GM19193 (cell line): ENCODE results near the gene DOCK4.

Source experiments
- POLR2A ChIP-seq: IDR thresholded peaks from 4 replicates; pipeline ENCODE4 v1.6.1; 2011; ENCODE audit not compliant: insufficient read depth, insufficient read length; ENCODE audit errors: extremely low read depth

Gene DOCK4

DNA sequence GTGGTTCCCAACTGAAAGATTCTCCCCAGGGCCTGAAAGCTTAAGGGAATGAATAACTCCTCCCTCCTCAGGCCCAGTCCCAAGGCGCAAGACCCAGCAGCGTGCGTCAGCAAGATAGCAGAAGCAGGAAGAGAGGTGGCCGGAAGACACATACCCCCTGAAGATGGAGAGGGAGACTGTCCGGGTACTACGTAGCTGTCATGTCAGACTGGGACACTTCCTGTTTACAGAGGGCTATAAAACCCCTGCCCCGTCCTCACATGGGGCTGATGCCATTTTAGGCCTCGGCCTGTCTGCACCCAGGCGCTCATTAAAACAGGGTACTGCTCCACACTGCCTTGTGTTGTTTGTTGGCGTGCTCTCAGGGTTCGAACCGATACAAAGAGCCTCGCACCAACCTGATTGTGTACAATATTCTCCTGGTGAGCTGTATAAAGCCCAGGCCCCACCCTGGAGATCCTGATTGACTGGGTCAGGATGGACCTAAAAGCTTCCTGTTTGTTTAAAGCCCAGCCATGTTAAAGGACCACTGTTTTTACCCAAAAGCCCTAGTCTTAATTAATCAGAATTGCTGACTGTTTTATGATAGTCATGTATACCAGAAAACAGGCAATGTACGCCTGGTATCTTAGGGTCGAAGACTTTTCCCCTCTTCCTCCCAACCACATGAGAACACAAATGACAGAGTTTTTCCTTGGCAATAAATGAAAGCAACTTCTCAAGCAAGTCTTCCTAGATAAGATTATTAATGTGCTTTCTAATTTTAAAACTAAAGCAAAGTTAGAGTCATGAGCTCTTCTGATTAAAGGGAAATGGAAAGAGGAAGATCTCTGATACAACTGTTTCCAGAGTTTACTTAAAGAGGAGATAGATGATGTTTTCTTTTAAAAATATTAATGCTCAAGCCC lies 251.5 kb downstream of the DOCK4 start:
- TF ChIP-seq POLR2A, result no peak

GRCh38 chr7:111954056-111954455 lies 252.1 kb downstream of the DOCK4 start:
- TF ChIP-seq POLR2A, result no peak

GRCh38 chr7:111953611-111954010 lies 252.6 kb downstream of the DOCK4 start:
- no peak for TF ChIP-seq POLR2A

GRCh38 chr7:111952783-111953182 lies 253.4 kb downstream of the DOCK4 start:
- no peak for TF ChIP-seq POLR2A

GRCh38 chr7:111951052-111951451 lies 255.1 kb downstream of the DOCK4 start:
- TF ChIP-seq POLR2A, result no peak

GRCh38 chr7:111942450-111943081 lies 263.6 kb downstream of the DOCK4 start:
- no peak for TF ChIP-seq POLR2A

DNA sequence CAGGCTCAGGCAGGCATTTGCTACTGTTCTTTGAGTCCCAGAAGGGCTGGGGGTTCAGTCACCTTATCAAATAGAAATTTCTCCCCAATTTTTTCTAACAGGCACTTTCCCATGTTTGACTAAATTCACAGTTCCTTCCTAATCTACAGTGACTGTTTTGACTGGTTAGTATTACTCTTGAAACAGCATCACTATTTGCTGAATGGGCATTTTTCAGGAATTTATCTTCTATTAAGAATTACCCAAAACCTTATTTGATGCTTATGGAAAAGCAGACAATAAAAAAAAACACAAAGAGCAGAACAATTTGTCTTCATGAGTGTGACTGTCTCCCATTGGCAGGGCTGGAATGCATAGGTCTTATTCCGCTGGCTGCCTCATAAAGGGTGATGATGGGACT lies 269.0 kb downstream of the DOCK4 start:
- no peak for TF ChIP-seq POLR2A

DNA sequence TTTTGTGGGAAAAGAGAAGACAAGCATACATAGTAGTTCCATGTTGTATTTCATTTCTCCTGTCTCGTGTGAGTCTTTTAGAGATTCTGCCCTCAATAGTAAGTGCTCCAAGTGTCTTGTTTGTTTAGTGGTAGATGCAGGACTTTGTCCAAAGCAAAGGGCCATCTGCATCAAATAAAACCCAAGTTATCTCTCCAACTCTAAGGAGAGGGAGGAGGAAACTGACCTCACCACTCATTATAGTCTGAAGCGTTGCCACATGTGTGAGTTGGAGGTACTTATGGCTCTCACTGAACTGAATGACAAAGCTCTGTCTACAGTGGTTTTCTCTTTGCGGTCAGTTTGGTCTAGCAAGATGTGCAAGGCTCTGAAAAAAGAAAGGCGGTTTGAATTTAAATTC lies 272.6 kb downstream of the DOCK4 start:
- no peak for TF ChIP-seq POLR2A

- no peak for TF ChIP-seq POLR2A
Measured at GRCh38 chr7:111931958-111932357, 274.2 kb downstream of the DOCK4 start.

GRCh38 chr7:111931016-111931517 lies 275.1 kb downstream of the DOCK4 start:
- no peak for TF ChIP-seq POLR2A

DNA sequence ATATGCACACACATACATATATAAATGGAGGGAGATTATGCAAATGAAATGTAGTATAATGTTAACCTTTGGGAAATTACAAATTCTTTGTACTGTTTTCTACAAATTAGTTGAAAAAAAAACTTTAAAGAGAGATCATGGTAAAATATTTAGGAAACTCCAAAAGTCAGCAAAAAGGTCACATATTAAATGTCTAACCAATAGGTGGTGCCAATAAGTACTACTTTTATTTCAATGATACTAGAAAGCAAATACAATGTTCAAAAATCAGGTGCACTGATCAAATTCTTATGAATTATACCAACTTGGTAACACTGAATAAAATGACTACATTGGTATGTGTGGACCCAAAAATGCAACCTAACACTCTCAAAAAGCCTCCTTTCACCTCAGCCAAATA lies 276.9 kb downstream of the DOCK4 start:
- TF ChIP-seq POLR2A, result no peak

DNA sequence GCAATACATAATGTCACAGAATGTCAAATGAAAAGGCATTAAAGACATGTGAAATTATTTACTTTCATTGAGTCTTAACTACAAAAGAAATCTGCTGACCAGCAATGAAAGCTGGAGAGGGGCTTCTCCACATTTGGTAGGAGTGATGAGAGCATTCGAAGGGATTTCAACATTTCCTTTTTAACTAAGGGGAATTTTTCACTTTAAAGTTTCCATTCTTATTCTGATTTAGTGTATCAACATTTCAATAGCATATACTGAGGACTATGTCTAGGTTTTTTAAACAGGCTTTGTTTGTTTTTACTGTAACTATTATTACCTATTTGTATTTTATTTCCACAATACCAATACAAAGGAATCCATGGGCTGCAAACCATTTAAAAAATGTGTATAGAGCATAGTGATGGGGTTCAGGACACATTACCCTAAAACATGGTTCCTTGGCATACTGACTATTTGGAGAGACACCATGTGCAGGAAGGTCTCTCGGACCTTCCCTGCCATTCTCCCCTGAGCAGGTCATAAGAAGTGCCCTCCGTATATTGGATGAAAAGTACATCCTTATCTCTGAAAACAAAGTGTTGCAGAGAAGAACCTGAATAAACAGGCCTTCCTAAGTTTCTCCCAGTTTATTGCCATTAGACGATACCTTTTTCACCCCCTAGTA lies 278.7 kb downstream of the DOCK4 start:
- no peak for TF ChIP-seq POLR2A

- no peak for TF ChIP-seq POLR2A
Measured at GRCh38 chr7:111920329-111920728, 285.9 kb downstream of the DOCK4 start.

DNA sequence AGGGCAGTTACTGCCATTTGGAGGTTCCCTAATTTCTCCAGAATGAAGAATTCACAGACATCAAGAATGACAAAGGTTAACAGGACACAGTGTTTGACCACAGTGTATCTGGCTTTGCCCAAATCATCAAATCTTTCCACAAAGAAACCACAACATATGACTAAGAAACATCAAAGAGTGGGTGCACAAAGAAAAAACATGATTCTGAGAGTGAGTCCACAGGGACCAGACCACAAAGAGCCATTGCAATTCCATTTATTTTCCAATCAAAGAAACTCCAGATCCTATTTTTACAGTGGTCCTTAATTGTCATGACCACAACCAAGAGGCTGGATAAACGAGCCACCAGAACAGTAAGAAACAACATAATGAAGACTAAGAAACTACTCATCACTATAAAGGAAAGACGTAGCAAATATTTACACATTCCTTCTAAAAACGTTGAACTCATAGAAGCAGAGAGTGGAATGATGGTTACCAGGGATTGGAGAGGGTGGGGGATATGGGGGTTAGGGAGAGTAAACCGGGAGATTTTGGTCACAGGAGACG lies 286.5 kb downstream of the DOCK4 start:
- no peak for TF ChIP-seq POLR2A

- no peak for TF ChIP-seq POLR2A
Measured at GRCh38 chr7:111919164-111919563, 287.0 kb downstream of the DOCK4 start.
